Esophagus muscularis mucosa (tissue), 4 donors: ENCODE data around the gene GSDME. TPM values are rescaled to one million over a fixed set of nuclear protein-coding genes. Genes with fewer than 3 reads are reported as not detected.

Experiments used
- DNase-seq: peaks from one replicate; pipeline ENCODE4 v3.0.0-alpha.2; 2017; ENCODE audit errors: extremely low spot score
- H3K27ac ChIP-seq, 4 donors: fragments of 200-600 bp; sonication (generic); replicated peaks in 1 of 4; 1 replicate in 3 of 4; 2 replicates in 1 of 4; pipeline ENCODE4 v1.5.1; 2016 to 2019; ENCODE audit warnings: mild to moderate bottlenecking in 1 of 4
- H3K27me3 ChIP-seq, 4 donors: fragments of 200-600 bp; sonication (generic); one replicate each; pipeline versions ENCODE4 v1.5.1 to v1.6.0; 2016 to 2019
- H3K36me3 ChIP-seq, 4 donors: fragments of 200-600 bp; sonication (generic); one replicate each; pipeline ENCODE4 v1.5.1; 2016 to 2019
- H3K4me1 ChIP-seq, 4 donors: fragments of 200-600 bp; sonication (generic); one replicate each; pipeline ENCODE4 v1.5.1; 2016 to 2019
- H3K4me3 ChIP-seq, 4 donors: fragments of 200-600 bp; sonication (generic); 1 replicate in 2 of 4; 2 replicates in 2 of 4; pipeline ENCODE4 v1.5.1; 2016 to 2019; ENCODE audit warnings: mild to moderate bottlenecking in 4 of 4, moderate library complexity in 1 of 4
- H3K9me3 ChIP-seq, 4 donors: fragments of 200-600 bp; sonication (generic); 1 replicate in 3 of 4; 2 replicates in 1 of 4; pipeline ENCODE4 v1.5.1; 2016 to 2019
- EP300 ChIP-seq: sonication (generic); formaldehyde crosslinking; IDR thresholded peaks from one replicate; pipeline ENCODE4 v1.6.1; 2017; ENCODE audit warnings: antibody characterized with exemption
- POLR2A ChIP-seq: fragments of 450-650 bp; IDR thresholded peaks from one replicate; pipeline ENCODE4 v1.6.1; 2017; ENCODE audit warnings: antibody characterized with exemption, moderate library complexity, mild to moderate bottlenecking, low read depth
- POLR2AphosphoS5 ChIP-seq, 2 donors: sonication (generic); formaldehyde crosslinking; IDR thresholded peaks; one replicate each; pipeline ENCODE4 v1.6.1; 2017; ENCODE audit warnings: antibody characterized with exemption in 2 of 2
- WGBS: methylation state at CpG from one replicate; pipeline ENCODE4 v1.1.5; 2018; 5-methylcytosine and 5-hydroxymethylcytosine counted together
- intact Hi-C: fragments of 100-400 bp; cut with DNase I; formaldehyde crosslinking; loops from one replicate; pipeline ENCODE4 v1.15.1; 2023
- total RNA-seq, 4 donors: library from RNA; depleted of rRNA; stranded (reverse); fragments of >200 nt; gene quantifications; one replicate each; pipeline versions ENCODE4 v1.1.0 to v1.2.1, GENCODE V29; 2016
- TF ChIP-seq, protein P1 (sequence below), 3 experiments: fragments of 200-600 bp in 2 of 3; fragments of 450-650 bp in 1 of 3; sonication (generic) in 2 of 3; IDR thresholded peaks; one replicate each; pipeline ENCODE4 v1.5.1; 2017 to 2019; ENCODE audit warnings: antibody characterized with exemption in 3 of 3, mild to moderate bottlenecking in 2 of 3, moderate library complexity in 1 of 3

Gene GSDME
- total RNA-seq, 4 donors from 2014 or later, result 6.5 to 12.2 (median 11.0) TPM

DNA sequence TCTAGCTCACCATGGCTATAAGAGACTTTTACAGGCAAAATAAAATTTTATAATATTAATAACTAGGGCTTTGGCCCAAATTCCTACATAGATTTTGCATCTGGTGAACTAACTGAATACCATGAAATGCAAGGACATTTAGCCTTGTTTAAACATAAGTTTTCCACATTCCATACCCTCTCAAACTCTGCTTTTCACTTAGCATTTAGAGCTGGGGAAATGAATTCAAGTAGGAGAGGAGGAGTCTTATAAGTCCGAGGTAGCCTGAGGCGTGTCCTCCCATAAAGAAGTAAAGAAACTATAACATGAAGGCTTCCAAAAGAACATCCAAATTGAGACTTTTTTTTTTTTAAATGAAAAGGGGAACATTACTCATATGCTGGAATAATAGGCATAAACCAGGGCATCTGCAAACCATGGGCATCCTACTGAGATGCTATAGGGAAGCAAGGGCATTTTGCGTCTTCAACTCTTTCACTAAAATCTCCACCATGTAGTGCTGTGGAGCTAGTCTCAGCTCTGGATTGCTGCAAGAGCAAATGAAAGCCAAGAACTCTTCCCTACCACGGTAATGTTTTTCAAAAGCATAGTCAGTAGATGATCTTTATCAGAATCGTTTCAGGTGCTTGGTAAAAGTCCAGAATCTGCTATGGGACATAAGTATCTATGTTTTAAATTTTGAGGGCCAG, 104.9 kb downstream of the GSDME start:
- H3K27ac ChIP-seq, result no peak overlapping the region
- H3K4me1 ChIP-seq, result no peaks in the 10 kb centered on the region
- H3K4me3 ChIP-seq, result no peak overlapping the region
- H3K36me3 ChIP-seq, result no peaks in the 10 kb centered on the region
- no peak for TF ChIP-seq EP300
- no peak for TF ChIP-seq POLR2AphosphoS5 (IDR thresholded peaks at IDR 0.05)
- TF ChIP-seq, protein P1, sequence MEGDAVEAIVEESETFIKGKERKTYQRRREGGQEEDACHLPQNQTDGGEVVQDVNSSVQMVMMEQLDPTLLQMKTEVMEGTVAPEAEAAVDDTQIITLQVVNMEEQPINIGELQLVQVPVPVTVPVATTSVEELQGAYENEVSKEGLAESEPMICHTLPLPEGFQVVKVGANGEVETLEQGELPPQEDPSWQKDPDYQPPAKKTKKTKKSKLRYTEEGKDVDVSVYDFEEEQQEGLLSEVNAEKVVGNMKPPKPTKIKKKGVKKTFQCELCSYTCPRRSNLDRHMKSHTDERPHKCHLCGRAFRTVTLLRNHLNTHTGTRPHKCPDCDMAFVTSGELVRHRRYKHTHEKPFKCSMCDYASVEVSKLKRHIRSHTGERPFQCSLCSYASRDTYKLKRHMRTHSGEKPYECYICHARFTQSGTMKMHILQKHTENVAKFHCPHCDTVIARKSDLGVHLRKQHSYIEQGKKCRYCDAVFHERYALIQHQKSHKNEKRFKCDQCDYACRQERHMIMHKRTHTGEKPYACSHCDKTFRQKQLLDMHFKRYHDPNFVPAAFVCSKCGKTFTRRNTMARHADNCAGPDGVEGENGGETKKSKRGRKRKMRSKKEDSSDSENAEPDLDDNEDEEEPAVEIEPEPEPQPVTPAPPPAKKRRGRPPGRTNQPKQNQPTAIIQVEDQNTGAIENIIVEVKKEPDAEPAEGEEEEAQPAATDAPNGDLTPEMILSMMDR (IDR thresholded peaks at IDR 0.05), result no peak
- TF ChIP-seq POLR2A, result no peak
- intact Hi-C loops, result no loop called here
- WGBS, result 75% methylated on average over 5 of the region's 5 CpGs
- DNase-seq, result no peak
- H3K9me3 ChIP-seq, result no peaks in the 10 kb centered on the region
- H3K27me3 ChIP-seq, result no peaks in the 10 kb centered on the region

Other genes starting within 250 kb of the GSDME start
- 10 to 100 TPM in 3 of 4 donors, 1 to 10 TPM in 1; 9.0 to 16.3 (median 12.4) TPM for gene PALS2, start 184.0 kb downstream of the GSDME start, total RNA-seq
- gene OSBPL3, start 222.7 kb upstream of the GSDME start, total RNA-seq, result 1 to 10 TPM; 2.6 to 4.6 (median 3.3) TPM